Measurements from ENCODE around the gene GABPB2. TPM values are rescaled to one million over a fixed set of nuclear protein-coding genes. Genes with fewer than 3 reads are reported as not detected.

GABPB2 gene
- total and polyA plus RNA-seq, 8 donors: 3.9 to 52.2 (median 6.6) TPM

DNA sequence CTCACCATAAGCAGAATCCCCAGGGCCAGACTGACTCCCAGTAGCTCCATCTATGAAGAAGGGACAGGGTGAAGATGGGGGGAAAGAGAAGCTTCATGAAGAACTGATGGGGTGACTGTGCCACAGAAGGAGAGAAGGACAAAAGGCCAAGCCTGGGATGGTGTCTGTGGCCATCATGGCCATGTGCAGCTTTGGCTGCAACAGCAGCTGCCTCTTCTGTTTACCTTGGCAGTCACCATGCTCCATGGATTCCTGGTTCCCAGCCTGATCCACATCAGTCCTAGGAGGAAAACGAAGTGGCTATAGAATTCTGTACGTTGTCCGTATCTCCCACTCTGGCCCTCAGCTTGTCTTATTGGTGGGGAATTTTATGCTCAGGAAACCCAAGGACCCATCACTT, 63.8 kb downstream of the GABPB2 start:
- peaks cover 0 to 40% (median 15%) of the 10 kb centered on the region in 4 donors for H3K36me3 ChIP-seq
- peaks cover 0 to 27% (median 22%) of the 10 kb centered on the region in 3 donors for H3K27me3 ChIP-seq
- no peak for DNase-seq
- H3K9me3 ChIP-seq: no peaks in the 10 kb centered on the region
- intact Hi-C loops (cut with DNase I; ENCODE audit: low total_unique reads): no loop called here
- TF ChIP-seq POLR2A (IDR thresholded peaks at IDR 0.05): no peak
- peaks cover 14 to 26% (median 24%) of the 10 kb centered on the region in 4 donors for H3K4me1 ChIP-seq
- no peak overlapping the region for H3K27ac ChIP-seq
- 58 to 83% (median 72%) methylated on average over 3 of the region's 3 CpGs for WGBS, 5 donors
- no peak overlapping the region for H3K4me3 ChIP-seq

DNA sequence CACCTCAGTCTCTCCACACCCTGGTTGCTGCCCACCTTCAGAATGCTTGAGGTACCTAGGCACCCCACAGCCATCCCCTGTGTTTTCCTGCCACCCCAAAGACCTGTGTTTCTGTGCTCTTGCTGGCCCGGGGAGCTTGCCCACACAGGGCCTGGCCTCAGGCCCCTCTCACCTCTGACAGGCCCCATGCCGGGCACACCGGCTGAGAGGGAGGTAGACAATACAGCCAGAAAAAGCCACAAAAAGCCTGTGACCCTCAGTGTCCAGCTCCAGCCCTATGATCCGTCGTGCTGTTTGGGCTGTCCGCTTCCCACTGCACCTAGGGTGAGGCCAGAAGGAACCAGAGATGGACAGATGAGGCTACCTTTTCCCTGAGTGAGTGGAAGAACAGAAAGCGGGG, 64.4 kb downstream of the GABPB2 start:
- intact Hi-C loops (cut with DNase I; ENCODE audit: low total_unique reads): no loop called here
- H3K36me3 ChIP-seq: peaks cover 0 to 40% (median 18%) of the 10 kb centered on the region in 4 donors
- 88 to 96% (median 96%) methylated on average over 7 of the region's 7 CpGs for WGBS, 5 donors
- H3K27me3 ChIP-seq: peaks cover 0 to 27% (median 22%) of the 10 kb centered on the region in 3 donors
- TF ChIP-seq EP300 (IDR thresholded peaks at IDR 0.05) (no peak), POLR2AphosphoS5 (IDR thresholded peaks at IDR 0.05) (no peak), POLR2A (IDR thresholded peaks at IDR 0.05) (no peak)
- TF ChIP-seq, protein P1, sequence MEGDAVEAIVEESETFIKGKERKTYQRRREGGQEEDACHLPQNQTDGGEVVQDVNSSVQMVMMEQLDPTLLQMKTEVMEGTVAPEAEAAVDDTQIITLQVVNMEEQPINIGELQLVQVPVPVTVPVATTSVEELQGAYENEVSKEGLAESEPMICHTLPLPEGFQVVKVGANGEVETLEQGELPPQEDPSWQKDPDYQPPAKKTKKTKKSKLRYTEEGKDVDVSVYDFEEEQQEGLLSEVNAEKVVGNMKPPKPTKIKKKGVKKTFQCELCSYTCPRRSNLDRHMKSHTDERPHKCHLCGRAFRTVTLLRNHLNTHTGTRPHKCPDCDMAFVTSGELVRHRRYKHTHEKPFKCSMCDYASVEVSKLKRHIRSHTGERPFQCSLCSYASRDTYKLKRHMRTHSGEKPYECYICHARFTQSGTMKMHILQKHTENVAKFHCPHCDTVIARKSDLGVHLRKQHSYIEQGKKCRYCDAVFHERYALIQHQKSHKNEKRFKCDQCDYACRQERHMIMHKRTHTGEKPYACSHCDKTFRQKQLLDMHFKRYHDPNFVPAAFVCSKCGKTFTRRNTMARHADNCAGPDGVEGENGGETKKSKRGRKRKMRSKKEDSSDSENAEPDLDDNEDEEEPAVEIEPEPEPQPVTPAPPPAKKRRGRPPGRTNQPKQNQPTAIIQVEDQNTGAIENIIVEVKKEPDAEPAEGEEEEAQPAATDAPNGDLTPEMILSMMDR (IDR thresholded peaks at IDR 0.05): no peak
- H3K9me3 ChIP-seq: no peaks in the 10 kb centered on the region
- no peak for DNase-seq
- no peak overlapping the region for H3K27ac ChIP-seq
- H3K4me3 ChIP-seq: no peak overlapping the region
- H3K4me1 ChIP-seq: peaks cover 14 to 26% (median 24%) of the 10 kb centered on the region in 4 donors

DNA sequence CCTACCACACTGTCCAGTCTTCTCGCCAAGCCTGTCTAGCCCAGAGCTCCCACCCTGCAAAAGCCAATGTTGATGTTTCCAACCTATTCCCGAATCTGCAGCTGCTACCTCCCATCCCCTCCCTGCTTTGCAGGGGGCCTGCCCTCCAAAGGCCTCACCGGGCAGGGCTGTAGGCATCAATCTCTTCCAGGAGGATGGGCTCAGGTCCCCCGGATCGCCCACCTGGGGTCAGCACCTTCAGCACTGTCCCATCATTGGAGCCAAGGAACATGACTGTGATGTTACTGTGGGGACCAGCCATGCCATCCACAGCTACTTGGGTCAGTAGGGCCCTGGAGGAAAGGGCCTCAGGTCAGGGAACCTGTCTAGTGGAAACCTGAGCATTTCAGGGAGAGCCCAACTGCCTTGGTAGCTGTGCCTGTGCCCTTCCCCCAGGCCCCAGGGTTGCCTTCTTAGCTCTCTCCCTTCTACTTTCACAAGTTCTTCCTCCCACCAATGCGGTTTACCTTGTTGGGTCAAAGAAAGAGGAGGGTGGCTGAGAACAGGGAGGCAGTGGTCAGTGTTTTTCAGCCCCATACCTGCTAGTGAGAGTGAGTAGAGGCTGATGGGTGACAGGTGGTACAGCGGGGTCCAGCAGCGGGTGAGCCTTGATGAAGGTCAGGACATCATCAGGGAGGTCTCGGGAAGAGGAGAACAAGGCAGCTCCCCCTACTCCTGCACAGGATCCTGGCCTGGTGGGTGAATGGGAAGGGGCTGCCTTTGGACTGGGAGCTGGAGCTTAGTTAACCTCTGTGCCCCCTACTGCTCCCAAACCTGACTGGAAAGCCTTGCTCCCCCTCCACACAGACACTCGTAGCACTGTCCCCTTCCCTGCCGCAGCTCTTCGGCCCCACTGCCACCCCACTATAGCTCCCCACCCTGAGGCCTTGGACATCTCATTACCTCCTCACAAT, 65.1 kb downstream of the GABPB2 start:
- peaks cover 0 to 41% (median 20%) of the 10 kb centered on the region in 4 donors for H3K36me3 ChIP-seq
- intact Hi-C loops (cut with DNase I; ENCODE audit: low total_unique reads): no loop called here
- peaks cover 14 to 26% (median 22%) of the 10 kb centered on the region in 4 donors for H3K4me1 ChIP-seq
- no peak overlapping the region for H3K27ac ChIP-seq
- no peaks in the 10 kb centered on the region for H3K9me3 ChIP-seq
- no peak for TF ChIP-seq POLR2A (IDR thresholded peaks at IDR 0.05)
- TF ChIP-seq, protein P1 (IDR thresholded peaks at IDR 0.05): no peak
- no peak for TF ChIP-seq POLR2AphosphoS5 (IDR thresholded peaks at IDR 0.05)
- no peak for TF ChIP-seq EP300 (IDR thresholded peaks at IDR 0.05)
- peaks cover 0 to 27% (median 22%) of the 10 kb centered on the region in 3 donors for H3K27me3 ChIP-seq
- DNase-seq: no peak
- H3K4me3 ChIP-seq: no peak overlapping the region
- 80 to 93% (median 87%) methylated on average over 11 to 12 of the region's 12 CpGs for WGBS, 5 donors

DNA sequence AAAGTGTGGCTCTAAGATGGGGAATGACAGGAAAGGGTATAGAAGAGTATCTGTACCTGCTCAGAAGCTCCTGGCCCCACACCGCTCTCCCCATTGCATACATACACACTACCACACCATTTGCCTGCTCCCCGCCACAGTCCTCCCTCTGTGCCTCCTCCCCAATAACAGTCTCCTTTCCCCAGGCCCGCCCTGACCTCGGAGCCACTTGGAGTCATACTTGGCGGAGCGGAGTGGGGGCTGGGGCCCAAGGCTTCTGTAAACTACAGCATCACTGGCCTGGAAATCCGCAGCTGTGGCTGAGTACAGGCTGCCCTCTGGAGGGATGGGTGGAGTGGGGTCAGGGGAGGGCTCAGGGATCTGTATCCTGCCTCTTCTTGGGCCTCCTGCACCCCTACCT, 67.2 kb downstream of the GABPB2 start:
- 87 to 94% (median 91%) methylated on average over 7 of the region's 7 CpGs for WGBS, 5 donors
- Histone ChIP-seq H3K4me1 (peaks cover 0 to 7% (median 4%) of the 10 kb centered on the region in 4 donors), H3K9me3 (no peaks in the 10 kb centered on the region), H3K27ac (no peak overlapping the region), H3K4me3 (no peak overlapping the region), H3K36me3 (peaks cover 0 to 41% (median 20%) of the 10 kb centered on the region in 4 donors), H3K27me3 (peaks cover 0 to 7% (median 4%) of the 10 kb centered on the region in 3 donors)
- TF ChIP-seq POLR2A (IDR thresholded peaks at IDR 0.05): no peak
- TF ChIP-seq, protein P1 (IDR thresholded peaks at IDR 0.05): no peak
- TF ChIP-seq EP300 (IDR thresholded peaks at IDR 0.05): no peak
- no peak for TF ChIP-seq POLR2AphosphoS5 (IDR thresholded peaks at IDR 0.05)
- intact Hi-C loops (cut with DNase I; ENCODE audit: low total_unique reads): no loop called here
- no peak for DNase-seq

Data from stomach (tissue), 9 donors.